GM12878 (cell line): ENCODE measurements around the gene ATP6AP2. TPM values are rescaled to one million over a fixed set of nuclear protein-coding genes. Genes with fewer than 3 reads are reported as not detected.

Source experiments
- ATAC-seq: fragments of 200-7000 bp; cut with Tn5 transposase; 3 replicates; pipeline ENCODE4 v1.9.1; 2020; ENCODE audit warnings: mild to moderate bottlenecking, moderate library complexity
- BruUV-seq: library from RNA; stranded (reverse); fragments of 400-500 nt; replicated peaks from 2 replicates; lab custom pipeline; 2021; lab: Mats Ljungman, UMichigan
- CTCF ChIA-PET: fragments of 300-600 bp; sonication (Branson Sonifier 250); formaldehyde crosslinking; extraction: SDS; loops from one replicate; lab custom pipeline; 2021; ENCODE audit warnings: inconsistent platforms; lab: Yijun Ruan, JAX
- POLR2A ChIA-PET: fragments of 350-600 bp; formaldehyde crosslinking; extraction: SDS; loops from one replicate; lab custom pipeline; 2021; ENCODE audit warnings: inconsistent platforms; lab: Charles Lee
- RAD21 ChIA-PET: fragments of 300-600 bp; sonication (Branson Sonifier 250); formaldehyde crosslinking; loops from one replicate; lab custom pipeline; 2023; ENCODE audit warnings: antibody characterized with exemption; ENCODE audit not compliant: unreplicated experiment; lab: Charles Lee
- SMC1A ChIA-PET: fragments of 300-600 bp; sonication (Branson Sonifier 250); formaldehyde crosslinking; loops from one replicate; lab custom pipeline; 2023; ENCODE audit not compliant: unreplicated experiment, uncharacterized antibody; lab: Charles Lee
- DNase-seq: peaks from one replicate; pipeline ENCODE4 v3.0.0-alpha.2; 2011; ENCODE audit warnings: low read depth, low spot score
- FAIRE-seq: peaks from 3 replicates; lab custom pipeline; 2011; peaks lifted over from hg19 to GRCh38; lab: Jason Lieb, UNC
- H2AFZ ChIP-seq: 2 replicates; pipeline ENCODE4 v1.6.0; 2011; ENCODE audit warnings: low read depth, low read length, control low read depth; ENCODE audit not compliant: control insufficient read depth
- H3K27ac ChIP-seq: 2 replicates; pipeline ENCODE4 v1.5.1; 2011; ENCODE audit warnings: control low read depth; ENCODE audit not compliant: control insufficient read depth, insufficient read depth
- H3K27me3 ChIP-seq, 2 experiments: replicated peaks in 1 of 2; 2 replicates each; pipeline versions ENCODE4 v1.6.0 to v1.6.1; 2011; ENCODE audit warnings: low read length in 1 of 2; ENCODE audit not compliant: control insufficient read depth in 2 of 2, insufficient read depth in 2 of 2
- H3K36me3 ChIP-seq, 2 experiments: 2 replicates each; pipeline ENCODE4 v1.5.1; 2011; ENCODE audit warnings: low read length in 1 of 2; ENCODE audit not compliant: control insufficient read depth in 2 of 2, insufficient read depth in 2 of 2
- H3K4me1 ChIP-seq: 2 replicates; pipeline ENCODE4 v1.6.1; 2011; ENCODE audit warnings: mild to moderate bottlenecking, low read length, moderate library complexity, mixed read lengths; ENCODE audit not compliant: control insufficient read depth, insufficient read depth
- H3K4me2 ChIP-seq: 2 replicates; pipeline ENCODE4 v1.6.0; 2011; ENCODE audit warnings: control low read depth; ENCODE audit not compliant: control insufficient read depth, insufficient read depth
- H3K4me3 ChIP-seq: fragments of 200-600 bp; sonication (generic); 2 replicates; pipeline ENCODE4 v1.5.1; 2016
- H3K79me2 ChIP-seq: 2 replicates; pipeline ENCODE4 v1.6.0; 2011; ENCODE audit warnings: low read length; ENCODE audit not compliant: control insufficient read depth, insufficient read depth
- H3K9ac ChIP-seq: 2 replicates; pipeline ENCODE4 v1.8.0; 2011; ENCODE audit warnings: low read length, control low read depth, mixed read lengths; ENCODE audit not compliant: control insufficient read depth, insufficient read depth
- H3K9me3 ChIP-seq: replicated peaks from 3 replicates; pipeline ENCODE4 v1.5.1; 2011; ENCODE audit warnings: mild to moderate bottlenecking, low read length; ENCODE audit not compliant: control insufficient read depth, insufficient read depth
- H4K20me1 ChIP-seq: 2 replicates; pipeline ENCODE4 v1.6.0; 2011; ENCODE audit not compliant: control insufficient read depth, insufficient read depth
- CEBPB ChIP-seq, 2 experiments: fragments of 150-350 bp in 1 of 2; IDR thresholded peaks; 2 replicates each; pipeline ENCODE4 v1.6.1; 2012 to 2014; ENCODE audit warnings: low read depth in 2 of 2, low read length in 2 of 2, borderline replicate concordance in 1 of 2, inconsistent platforms in 1 of 2
- CHD4 ChIP-seq: fragments of 200-600 bp; sonication (generic); IDR thresholded peaks from 2 replicates; pipeline ENCODE4 v1.6.1; 2016; ENCODE audit warnings: mild to moderate bottlenecking
- E2F4 ChIP-seq: IDR thresholded peaks from 2 replicates; pipeline ENCODE4 v1.6.1; 2012; ENCODE audit warnings: low read depth, low read length, improper control_type of control experiment
- FOS ChIP-seq: IDR thresholded peaks from 3 replicates; pipeline ENCODE4 v1.6.1; 2011; ENCODE audit warnings: borderline replicate concordance; ENCODE audit not compliant: insufficient read length; ENCODE audit errors: extremely low read depth
- GABPA ChIP-seq: IDR thresholded peaks from 2 replicates; pipeline ENCODE4 v1.6.1; 2014; ENCODE audit warnings: antibody characterized with exemption, low read depth, mild to moderate bottlenecking, inconsistent platforms
- LARP7 ChIP-seq: fragments of 450-650 bp; IDR thresholded peaks from 2 replicates; pipeline ENCODE4 v1.6.1; 2017; ENCODE audit warnings: mild to moderate bottlenecking
- MYB ChIP-seq: fragments of 150-350 bp; IDR thresholded peaks from 2 replicates; pipeline ENCODE4 v1.6.1; 2014; ENCODE audit warnings: mild to moderate bottlenecking, low read depth, low read length, borderline replicate concordance
- NBN ChIP-seq: fragments of 450-650 bp; IDR thresholded peaks from 2 replicates; pipeline ENCODE4 v1.6.1; 2016
- NR2F1 ChIP-seq: fragments of 450-650 bp; conservative IDR thresholded peaks from 2 replicates; pipeline ENCODE4 v1.6.1; 2017; ENCODE audit warnings: mild to moderate bottlenecking
- RB1 ChIP-seq: fragments of 450-650 bp; formaldehyde crosslinking; IDR thresholded peaks from 2 replicates; pipeline ENCODE4 v1.6.1; 2017; ENCODE audit warnings: mild to moderate bottlenecking, borderline replicate concordance
- RELA ChIP-seq: fragments of 450-650 bp; IDR thresholded peaks from 2 replicates; pipeline ENCODE4 v1.8.0; 2014; ENCODE audit warnings: borderline replicate concordance; ENCODE audit not compliant: partially characterized antibody
- RFX5 ChIP-seq: IDR thresholded peaks from 2 replicates; pipeline ENCODE4 v1.6.1; 2011; ENCODE audit warnings: low read depth, low read length, improper control_type of control experiment
- SKIL ChIP-seq: fragments of 450-650 bp; IDR thresholded peaks from 2 replicates; pipeline ENCODE4 v1.6.1; 2017; ENCODE audit warnings: mild to moderate bottlenecking, low read depth, inconsistent platforms; ENCODE audit not compliant: poor library complexity, severe bottlenecking
- SMARCA5 ChIP-seq: fragments of 450-650 bp; IDR thresholded peaks from 2 replicates; pipeline ENCODE4 v1.6.1; 2017; ENCODE audit warnings: mild to moderate bottlenecking
- TCF3 ChIP-seq: IDR thresholded peaks from 2 replicates; pipeline ENCODE4 v1.6.1; 2012; ENCODE audit warnings: low read depth, mild to moderate bottlenecking, low read length, borderline replicate concordance; ENCODE audit not compliant: insufficient read depth
- TCF7 ChIP-seq: IDR thresholded peaks from 2 replicates; pipeline ENCODE4 v1.6.1; 2014; ENCODE audit warnings: antibody characterized with exemption, borderline replicate concordance
- ZBED1 ChIP-seq: IDR thresholded peaks from 2 replicates; pipeline ENCODE4 v1.6.1; 2016; ENCODE audit warnings: borderline replicate concordance
- ZNF622 ChIP-seq: fragments of 450-650 bp; IDR thresholded peaks from 2 replicates; pipeline ENCODE4 v1.6.1; 2017; ENCODE audit warnings: mild to moderate bottlenecking, inconsistent platforms
- WGBS: methylation state at CpG from one replicate; pipeline ENCODE4 v1.1.6; 2016; ENCODE audit warnings: low lambda C conversion rate; ENCODE audit not compliant: insufficient replicate concordance, insufficient coverage; ENCODE audit errors: missing lambda C conversion rate; 5-methylcytosine and 5-hydroxymethylcytosine counted together
- in situ Hi-C: fragments of 300-500 bp; cut with MboI; formaldehyde crosslinking; loops from 9 replicates; pipeline ENCODE4 v1.14.3; 2018; ENCODE audit warnings: mixed read lengths
- intact Hi-C: fragments of 100-400 bp; cut with micrococcal nuclease; formaldehyde crosslinking; loops from one replicate; pipeline ENCODE4 v1.14.2; 2022; ENCODE audit not compliant: unreplicated experiment
- polyA plus RNA-seq, 11 experiments: library from polyadenylated mRNA; depleted of rRNA in 4 of 11; unstranded in 6 of 11; stranded (reverse) in 5 of 11; fragments of >200 nt; fragmentation: Nextera tagmentation in 4 of 11; fragmentation: Illumina TruSeq in 1 of 11; extraction: Ambion mirVana in 4 of 11; extraction: Trizol in 1 of 11; gene quantifications; 1 replicate in 1 of 11; 2 replicates in 10 of 11; pipeline versions ENCODE4 v1.2.1 to v1.2.3, GENCODE V29; 2011 to 2016; ENCODE audit warnings: inconsistent platforms in 2 of 11, missing spikeins in 2 of 11, low read depth in 1 of 11
- total RNA-seq, 4 experiments: library from RNA; depleted of rRNA in 3 of 4; stranded (reverse); fragments of >200 nt in 3 of 4; fragmentation: Illumina TruSeq in 1 of 4; extraction: Trizol in 1 of 4; gene quantifications; 2 replicates each; pipeline versions ENCODE4 v1.2.1 to v1.2.3, GENCODE V29; 2013 to 2021

ATP6AP2 gene
- total and polyA plus RNA-seq, 10 of the 15 experiments (the other 5 are each of a cell fraction or from before 2014, with no cell fraction given), result 36.3 to 141 (median 56.0) TPM

GRCh38 chrX:40542972-40543371 lies 37.8 kb upstream of the ATP6AP2 start:
- POLR2A ChIA-PET, result interaction anchor here (0.6 kb wide), 1 partner anchor 35 kb away, joined by 6 read pairs; no protein-coding TSS in a partner anchor
- RAD21 ChIA-PET, result interaction anchor here (1.4 to 3.1 kb wide), 5 partner anchors 28 to 572 kb away, joined by 11 to 42 read pairs (median 18); no protein-coding TSS in a partner anchor
- Histone ChIP-seq H3K36me3 (no peaks in the 10 kb centered on the region), H3K9me3 (peaks cover 6% of the 10 kb centered on the region; the same call in 1 of the 3 replicates), H2AFZ (no peak overlapping the region), H3K27me3 (peaks cover 0 to 2% of the 10 kb centered on the region in 2 experiments; a peak in 1 of 4 replicates), H3K9ac (no peak overlapping the region), H3K4me3 (no peak overlapping the region), H3K4me1 (peaks cover 11% of the 10 kb centered on the region), H3K4me2 (no peak overlapping the region), H4K20me1 (no peaks in the 10 kb centered on the region), H3K79me2 (no peaks in the 10 kb centered on the region), H3K27ac (no peak overlapping the region)
- DNase-seq, result no peak
- SMC1A ChIA-PET, result interaction anchor here (0.8 to 4.3 kb wide), 7 partner anchors 30 to 572 kb away, joined by 3 to 48 read pairs (median 6); no protein-coding TSS in a partner anchor
- in situ Hi-C loops (loop anchor here (5.0 kb wide), 1 partner anchor 99 kb away; no protein-coding TSS in a partner anchor), intact Hi-C loops (loop anchor here (10.0 kb wide), 1 partner anchor 572 kb away; no protein-coding TSS in a partner anchor)
- no peak for FAIRE-seq
- no peak for TF ChIP-seq MYB
- TF ChIP-seq ZBED1, result no peak
- TF ChIP-seq TCF3, result no peak
- no peak for TF ChIP-seq RB1
- TF ChIP-seq SKIL, result no peak
- TF ChIP-seq SMARCA5, result no peak
- no peak for TF ChIP-seq FOS
- TF ChIP-seq E2F4, result no peak
- no peak for TF ChIP-seq RFX5
- TF ChIP-seq CEBPB (IDR thresholded peaks at IDR 0.05; ENCODE audit: borderline replicate concordance in 1 of 2, low read depth in 2 of 2, low read length in 2 of 2), result no peak
- no peak for TF ChIP-seq TCF7
- no peak for TF ChIP-seq GABPA
- TF ChIP-seq NBN, result no peak
- no peak for TF ChIP-seq CHD4
- TF ChIP-seq LARP7, result no peak
- no peak for TF ChIP-seq ZNF622
- TF ChIP-seq NR2F1, result no peak
- no peak for TF ChIP-seq RELA
- no TSS peak for BruUV-seq
- CTCF ChIA-PET, result interaction anchor here (0.6 to 5.6 kb wide), 18 partner anchors 8 to 1004 kb away, joined by 3 to 53 read pairs (median 9); partner anchors contain the start of gene CXorf38
- ATAC-seq, result no peak
- WGBS, result 41% methylated on average over 4 of the region's 4 CpGs
